ENCODE data around the gene ALPK1.

The ALPK1 gene

DNA sequence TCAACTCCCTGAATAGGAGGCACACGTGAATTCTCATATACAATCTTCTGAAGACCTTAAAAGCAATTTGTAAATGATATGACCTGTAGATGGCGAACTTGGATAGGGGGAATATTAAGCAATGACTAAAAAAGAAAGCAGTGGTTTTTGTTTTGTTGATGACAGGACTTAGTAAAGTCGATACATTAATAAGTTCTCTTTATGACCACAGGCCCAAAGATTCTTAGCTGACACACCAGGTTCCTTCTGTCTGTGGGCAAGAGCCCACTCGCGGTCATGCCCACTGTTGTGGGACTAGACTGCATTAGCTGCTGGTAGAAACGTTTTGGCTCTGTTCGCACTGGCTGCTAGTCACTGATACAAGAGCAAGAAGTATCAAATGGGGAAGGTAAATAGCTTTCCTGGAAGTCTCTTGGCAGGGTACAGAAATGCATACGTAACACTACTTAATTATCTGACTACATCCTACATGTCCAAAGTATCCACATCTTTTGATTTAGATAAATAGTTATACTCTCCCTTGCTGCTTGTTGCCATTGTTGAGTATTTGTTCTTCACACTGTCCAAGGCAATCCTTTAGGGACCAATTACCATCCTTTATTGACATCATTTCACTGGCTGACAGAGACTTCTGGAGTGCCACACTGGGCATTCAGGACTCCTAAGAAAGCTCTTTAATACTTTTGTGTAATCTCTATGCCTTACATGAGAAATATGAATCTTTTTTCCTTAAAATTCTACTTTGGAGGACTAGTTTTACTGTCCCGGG lies 31.0 kb downstream of the ALPK1 start:
- DNase-seq, result peak; percentile 27

DNA sequence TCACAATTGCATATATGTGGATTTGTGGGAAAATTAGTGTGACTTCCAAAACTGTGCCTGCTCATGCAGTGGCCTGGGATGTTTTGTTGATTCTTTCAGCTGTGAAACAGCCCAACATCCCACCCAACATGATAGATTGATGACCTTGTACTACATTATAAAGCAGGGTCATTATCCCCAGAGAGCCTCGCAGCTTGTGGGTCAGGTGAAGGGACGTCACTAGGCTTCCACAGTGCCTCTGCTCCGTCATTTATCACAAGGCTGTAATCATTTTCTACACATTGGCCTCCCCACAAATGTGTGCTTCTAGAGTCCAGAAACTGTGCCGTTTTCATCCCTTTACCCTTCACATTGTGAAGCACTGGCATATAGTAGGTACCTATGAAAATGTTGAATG lies 31.6 kb downstream of the ALPK1 start:
- DNase-seq, result no peak

DNA sequence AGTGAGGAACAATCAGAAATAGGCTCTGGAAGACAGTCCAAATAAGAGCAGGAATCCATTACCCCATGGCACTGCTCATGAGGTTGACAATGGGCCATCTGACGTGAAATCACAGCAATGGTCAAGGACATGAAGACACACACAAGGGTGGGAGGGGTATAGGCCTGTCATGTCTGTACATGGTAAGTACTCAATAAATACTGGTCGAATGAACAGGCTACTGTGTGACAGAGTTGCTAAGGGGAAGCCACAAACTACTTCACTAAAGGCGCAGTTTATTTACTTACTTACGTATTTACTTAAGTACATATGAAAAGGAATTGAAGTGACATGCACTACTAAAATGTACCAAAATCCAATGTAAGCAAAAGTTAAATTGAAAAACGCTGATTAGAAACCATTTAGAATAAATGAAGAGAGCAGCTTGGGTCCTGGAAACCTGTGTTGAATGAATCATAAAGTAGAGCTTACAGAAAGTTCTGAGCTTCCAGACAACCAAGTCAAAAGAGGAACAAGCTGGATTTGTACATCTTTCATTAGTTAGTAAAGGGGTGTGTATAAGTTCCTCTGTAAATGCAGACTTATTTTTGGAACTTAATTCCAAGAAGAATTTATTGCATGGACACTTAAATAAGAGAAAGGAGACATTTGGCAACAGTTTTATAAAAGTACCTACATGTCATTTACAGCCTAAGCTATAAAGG lies 32.7 kb downstream of the ALPK1 start:
- no peak for DNase-seq

DNA sequence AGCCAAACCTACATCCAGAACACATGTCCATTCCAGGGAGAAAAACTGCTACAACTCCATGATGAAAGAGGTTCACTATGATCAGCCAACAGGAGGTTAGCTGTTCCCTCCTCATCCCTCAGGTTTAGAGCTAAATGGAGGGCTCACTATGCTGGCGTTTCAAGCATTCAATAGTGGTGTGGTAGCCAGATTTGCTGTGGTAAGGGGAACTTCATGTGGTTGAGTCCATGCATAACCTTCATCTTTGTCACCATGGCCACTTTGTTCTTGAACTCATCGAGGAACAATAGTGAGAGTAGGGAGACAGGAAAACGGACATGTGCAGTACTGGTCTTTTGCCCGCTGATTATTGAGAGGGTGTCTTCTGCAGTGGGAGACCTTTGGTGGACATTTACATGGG lies 33.8 kb downstream of the ALPK1 start:
- no peak for DNase-seq

DNA sequence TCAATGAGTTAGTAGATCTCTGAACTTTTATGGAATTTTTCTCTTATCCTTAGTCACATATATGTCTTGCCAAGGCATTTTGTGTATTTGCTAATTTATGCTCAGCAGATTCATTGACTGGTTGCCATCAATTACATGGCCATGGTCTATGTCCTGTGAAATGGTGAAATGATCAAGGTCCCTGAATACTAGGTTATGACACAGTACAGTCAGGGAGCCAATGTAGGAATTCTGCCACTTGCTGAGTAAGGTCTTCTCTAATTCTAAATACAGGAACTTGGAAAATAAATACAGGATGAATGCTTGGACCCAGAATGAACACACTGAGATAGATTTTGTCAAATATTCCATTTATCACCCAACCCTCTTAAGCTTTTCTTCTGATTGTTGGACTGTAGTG lies 35.2 kb downstream of the ALPK1 start:
- DNase-seq, result no peak

DNA sequence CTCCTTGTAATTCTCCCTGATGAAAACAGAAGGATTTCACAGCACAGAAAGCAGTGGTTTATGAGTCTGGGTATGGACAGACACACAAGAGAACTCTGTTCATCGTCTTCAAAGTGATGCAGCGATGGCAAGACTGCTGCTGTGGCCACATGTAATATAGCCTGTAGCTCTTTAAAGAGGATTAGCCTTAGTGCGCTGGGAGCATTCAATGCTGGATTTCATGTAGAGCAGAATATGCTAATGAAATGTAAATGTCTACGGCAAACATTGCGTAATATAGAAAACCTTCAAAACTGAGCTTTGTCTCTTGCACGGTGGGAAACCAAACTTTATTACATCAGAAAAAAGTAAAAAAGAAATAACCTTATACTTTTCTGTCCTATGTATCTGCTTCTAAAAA lies 42.9 kb downstream of the ALPK1 start:
- no peak for DNase-seq

DNA sequence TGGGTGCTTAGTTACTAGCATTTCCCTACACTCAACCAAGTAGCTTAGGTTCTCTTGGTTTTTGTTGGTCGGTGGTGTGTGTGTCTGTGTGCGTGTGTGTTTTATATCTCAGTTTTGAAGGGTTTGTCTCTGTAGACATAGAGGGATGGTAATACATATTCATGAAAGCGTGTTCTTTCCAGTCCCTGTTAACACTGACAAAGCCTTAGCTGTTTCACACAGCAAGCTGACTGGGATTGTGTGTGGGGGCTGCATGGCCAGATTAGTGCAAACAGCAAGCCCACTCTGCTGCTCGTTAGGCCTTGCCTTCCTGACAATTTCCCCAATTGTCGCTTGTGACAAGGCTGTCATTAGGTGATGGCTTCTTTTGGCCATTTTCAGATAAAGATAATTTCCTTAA lies 43.9 kb downstream of the ALPK1 start:
- DNase-seq, result no peak

DNA sequence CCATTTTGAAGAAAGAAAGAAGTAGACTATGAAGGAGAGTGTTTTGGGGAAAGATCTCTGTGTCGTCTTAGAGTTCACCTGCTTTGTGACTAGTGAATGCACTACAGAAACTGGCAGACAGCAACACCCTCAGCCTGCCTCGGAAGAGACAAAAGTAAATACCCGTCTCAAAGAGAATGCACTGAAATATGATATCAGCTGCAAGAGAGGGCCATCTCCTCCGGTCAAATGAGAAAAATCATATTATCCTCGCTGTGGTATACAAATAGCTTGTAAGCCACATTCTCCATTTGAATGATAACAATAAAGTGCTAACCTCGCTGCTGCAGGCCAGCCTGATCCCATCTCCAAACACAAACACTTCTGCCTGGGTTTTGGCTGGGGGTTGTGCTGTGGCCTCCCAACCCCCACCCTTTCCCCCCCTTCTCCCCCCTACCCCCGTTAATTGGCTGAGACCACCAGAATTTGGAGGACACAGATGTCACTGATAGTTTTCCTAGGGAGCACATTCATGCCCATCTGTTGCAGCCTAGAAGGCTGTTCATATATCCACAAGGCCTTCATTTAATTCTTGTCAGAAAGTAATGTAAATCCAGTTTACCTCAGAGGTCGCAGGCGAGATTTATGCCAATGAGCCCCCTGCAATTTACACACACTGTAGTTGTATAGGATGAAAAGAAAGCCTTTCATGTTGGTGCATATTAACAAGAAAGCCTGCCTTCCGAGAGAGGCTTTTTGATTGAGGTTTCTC lies 46.3 kb downstream of the ALPK1 start:
- DNase-seq, result no peak

DNA sequence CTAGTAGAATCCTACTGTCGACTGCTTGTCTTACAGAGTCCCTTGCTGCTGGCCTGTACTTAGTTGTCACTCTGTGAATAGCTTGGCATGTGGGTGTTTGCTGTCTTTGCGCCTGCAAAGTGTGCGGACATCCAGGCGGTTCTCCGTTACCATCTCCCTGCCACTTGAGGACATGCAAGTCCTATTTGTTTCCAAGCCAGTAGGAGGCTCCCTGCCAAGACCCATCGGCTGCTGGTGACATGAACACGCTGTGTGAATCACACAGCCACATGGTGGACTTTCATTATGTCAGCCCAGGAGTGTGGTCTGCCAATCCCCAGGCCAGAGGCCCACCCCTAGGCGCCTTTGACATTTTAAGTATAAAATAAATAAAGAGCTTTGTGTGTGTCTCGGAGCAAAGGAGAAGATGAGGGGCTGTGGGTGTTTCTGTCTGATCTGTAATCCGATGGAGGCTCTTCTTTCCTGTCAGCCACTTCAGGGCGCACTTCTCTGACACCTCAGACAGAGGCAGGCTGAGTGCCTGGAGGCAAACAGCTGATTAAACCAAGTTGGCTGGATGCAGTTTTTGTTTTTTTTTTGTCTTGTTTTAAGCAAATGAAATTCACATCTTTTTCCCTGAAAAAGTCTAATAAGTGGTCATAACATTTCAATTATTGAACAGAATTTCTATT lies 51.5 kb downstream of the ALPK1 start:
- peak; percentile 40 for DNase-seq

DNA sequence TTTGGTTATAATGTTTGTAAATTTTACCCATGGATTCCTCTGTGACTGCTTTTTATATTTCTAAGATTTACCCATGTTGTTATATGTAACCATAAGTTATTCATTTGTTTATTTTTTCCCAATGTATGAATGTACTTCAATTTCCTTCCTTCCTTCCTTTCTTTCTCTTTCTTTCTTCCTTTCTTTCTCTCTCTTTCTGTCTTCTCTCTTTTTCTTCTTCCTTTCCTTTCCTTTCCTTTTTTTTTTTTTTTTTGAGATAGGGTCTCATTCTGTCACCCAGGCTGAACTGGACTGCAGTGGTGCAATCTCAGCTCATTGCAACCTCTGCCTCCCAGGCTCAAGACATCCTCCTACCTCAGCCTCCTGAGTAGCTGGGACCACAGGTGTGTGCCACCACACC lies 55.6 kb downstream of the ALPK1 start:
- DNase-seq, result no peak

DNA sequence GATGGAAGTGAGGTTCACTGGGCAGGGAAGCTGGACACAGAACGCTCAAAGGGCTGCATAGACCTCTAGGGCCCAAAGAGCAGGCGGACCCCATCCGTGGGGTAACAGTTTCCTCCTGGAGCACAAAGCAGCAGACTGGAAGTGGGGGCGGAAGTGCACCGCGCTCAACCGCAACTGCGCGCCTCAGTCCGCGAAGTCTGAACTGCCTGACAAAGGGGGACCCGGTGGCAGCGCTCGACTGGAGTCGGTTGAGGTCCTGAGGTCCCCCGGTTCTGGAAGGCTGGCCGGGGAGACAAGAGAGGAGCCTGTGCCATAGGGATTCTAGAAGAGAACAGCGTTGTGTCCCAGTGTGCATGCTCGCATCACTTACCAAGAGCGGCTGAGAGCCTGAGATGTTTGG lies 58.5 kb downstream of the ALPK1 start:
- no peak for DNase-seq

DNA sequence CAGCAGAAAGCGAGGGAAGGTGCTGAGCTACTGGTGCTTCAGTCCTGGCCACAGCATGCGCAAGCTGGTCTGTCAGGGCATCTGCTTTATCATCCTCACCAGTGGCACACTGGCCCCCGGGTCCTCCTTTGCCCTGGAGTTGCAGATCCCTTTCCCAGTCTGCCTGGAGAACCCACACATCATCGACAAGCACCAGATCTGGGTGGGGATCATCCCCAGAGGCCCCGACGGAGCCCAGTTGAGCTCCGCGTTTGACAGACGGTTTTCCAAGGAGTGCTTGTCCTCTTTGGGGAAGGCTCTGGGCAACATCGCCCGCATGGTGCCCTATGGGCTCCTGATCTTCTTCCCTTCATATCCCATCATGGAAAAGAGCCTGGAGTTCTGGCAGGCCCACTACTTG lies 60.3 kb downstream of the ALPK1 start:
- DNase-seq, result no peak

DNA sequence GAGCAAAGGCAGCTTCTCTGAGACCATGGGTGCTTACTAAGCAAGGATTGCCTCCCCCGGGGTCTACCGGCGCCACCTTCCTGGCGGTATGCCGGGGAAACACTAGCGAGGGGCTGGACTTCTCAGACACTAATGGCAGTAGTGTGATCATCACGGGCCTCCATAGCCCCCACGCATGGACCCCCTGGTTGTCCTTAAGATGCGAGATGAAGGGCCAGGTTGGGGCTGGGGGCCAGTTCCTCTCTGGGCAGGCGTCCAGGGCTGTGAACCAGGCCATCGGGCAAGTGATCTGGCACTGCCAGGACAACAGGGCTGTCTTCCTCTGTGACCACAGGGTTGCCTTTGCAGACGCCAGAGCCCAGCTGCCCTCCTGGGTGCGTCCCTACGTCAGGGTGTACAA lies 60.7 kb downstream of the ALPK1 start:
- no peak for DNase-seq

DNA sequence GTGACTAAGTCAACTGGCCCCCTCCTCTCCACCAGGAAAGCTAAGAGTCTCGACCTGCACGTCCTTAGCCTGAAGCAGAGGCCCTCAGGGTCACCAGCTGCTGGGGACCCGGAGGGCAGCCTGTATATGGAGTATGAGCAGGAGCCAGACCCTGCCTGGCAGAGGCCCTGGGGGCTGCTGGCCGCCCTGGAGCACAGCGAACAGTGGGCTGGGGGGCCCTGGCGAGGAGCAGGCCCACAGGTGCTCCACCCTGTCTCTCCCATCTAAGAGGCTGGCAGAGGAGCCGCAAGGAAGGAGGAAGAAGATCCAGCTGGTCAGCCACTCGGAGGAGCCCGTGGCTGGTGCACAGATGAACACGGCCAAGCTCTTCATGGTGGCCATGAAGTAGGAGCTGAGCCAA lies 61.2 kb downstream of the ALPK1 start:
- DNase-seq, result no peak

DNA sequence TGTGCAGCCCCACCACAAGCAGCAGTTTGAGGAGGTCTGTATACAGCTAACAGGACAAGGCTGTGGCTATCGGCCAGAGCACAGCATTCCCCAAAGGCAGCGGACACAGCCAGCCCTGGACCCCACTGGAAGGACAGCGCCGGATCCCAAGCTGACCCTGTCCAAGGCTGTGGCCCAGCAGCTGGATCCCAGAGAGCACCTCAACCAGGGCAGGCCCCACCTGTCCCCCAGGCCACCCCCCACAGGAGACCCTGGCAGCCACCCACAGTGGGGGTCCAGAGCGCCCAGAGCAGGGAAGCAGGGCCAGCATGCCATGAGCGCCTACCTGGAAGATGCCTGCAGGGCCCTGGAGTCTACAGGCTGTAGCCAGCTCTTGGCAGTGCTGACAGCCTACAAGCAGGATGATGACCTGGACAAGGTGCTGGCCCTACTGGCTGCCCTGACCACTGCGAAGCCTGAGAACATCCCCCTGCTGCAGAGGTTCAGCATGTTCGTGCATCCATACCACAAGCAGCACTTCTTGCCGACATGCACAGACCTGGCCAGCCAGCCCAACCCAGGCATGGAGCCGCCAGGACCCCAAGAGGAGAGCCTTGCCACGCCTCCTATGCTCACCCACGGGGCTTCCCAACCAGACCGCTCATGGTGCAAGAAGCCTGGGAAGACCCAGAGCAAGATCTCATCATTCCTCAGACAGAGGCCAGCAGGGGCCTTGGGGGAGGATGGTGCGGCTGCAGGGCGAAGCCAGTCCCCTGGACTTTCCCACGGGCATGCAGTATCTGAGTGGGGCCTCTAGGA lies 62.0 kb downstream of the ALPK1 start:
- DNase-seq, result no peak

DNA sequence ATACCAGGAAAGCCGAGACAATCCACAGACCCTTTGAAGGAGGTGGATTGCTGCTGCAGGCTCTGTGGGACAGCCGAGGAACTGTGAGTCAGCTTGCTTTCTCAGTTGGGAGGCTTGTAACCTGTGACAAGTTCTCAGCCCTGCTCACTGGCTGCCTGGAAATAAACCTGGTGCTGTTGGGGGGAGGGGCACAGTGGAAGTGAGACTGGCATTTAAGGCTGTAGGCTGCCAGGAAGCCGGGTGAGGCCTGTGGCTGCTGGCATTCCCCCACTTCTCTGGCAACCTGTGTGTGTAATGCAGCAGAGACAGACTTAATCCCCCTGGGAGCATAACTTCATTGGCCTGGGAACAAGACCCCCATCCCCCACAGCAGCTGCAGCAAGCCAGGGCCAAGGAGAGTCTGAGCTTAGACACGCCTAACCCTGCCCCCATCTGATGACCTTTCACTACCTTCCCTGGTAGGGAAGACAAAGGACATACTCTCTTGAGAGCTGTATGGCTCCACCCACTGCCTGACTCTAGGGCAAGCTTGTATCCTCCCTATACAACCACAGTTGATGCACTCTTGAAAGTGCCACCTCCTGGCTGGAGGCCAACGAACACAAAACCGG lies 64.1 kb downstream of the ALPK1 start:
- no peak for DNase-seq

DNA sequence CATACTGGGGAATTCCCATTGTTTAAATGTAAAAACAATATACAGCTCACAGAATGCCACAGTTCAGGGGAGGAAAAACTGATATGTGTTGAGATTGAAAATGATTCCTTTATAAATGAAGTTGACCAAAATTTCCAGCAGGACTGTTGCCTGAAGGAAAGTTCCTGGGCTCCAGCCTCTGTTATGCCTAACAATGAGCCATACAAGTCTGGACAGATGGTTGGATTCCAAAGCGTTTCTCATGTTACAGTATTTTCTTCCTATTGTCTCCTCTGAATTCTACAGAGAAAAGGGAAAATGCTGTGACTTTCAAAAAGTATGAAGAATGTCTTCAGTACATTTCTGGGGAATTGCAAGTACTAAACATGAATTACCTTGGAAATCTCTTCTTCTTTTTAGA lies 73.3 kb downstream of the ALPK1 start:
- DNase-seq, result no peak

DNA sequence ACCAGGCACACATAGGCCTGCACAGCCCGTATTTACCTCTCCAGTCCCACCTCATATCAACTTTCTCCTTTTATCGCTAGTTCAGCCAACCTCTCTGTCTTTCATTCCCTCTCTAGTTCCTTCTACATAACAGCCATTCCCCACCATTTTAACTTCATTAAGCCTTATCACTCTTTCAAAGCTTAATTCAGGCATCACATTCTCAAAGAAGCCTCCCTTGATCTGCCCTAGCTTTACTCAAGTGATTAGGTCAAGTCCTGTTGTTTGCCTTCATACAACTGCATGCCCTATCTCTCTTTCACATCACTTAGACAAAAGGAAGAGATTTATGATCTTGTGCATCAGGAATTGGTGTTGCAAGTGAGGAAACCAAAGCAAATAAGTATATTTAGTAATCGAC lies 74.2 kb downstream of the ALPK1 start:
- no peak for DNase-seq

DNA sequence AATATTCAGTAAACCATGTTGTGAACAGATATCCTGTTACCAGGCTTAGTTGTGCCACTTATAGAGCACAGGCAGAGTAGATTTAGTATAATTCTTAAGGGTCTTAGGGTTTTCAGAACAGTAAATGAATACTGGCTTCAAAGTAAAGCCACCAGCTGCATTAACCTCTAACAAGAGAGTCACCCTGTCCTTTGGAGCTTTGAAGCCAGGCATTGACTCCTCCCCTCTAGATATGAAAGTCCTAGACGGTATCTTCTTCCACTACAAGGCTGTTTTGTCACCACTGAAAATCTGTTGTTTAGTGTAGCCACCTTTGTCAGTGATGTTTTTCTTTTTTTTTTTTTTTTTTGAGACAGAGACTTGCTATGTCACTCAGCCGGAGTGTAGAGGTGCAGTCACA lies 77.7 kb downstream of the ALPK1 start:
- DNase-seq, result no peak

DNA sequence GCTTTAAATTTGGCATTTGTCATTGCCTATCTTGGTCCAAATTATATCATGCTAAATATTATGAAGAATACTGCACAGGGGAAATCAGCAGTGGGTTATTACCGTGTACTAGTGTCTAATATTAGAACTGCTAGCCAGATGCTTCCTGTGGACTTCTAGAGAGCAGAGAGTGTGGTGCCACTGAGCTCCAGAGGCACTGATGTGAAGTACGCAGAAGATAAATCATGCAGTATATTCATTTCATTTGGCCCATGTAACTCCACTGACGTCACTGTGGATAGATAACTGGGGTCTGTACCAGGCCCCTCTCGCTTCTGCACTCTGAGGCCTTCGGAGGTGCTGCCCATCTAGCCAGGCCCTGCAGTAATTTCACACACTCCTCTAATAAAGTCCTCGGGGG lies 80.0 kb downstream of the ALPK1 start:
- DNase-seq, result no peak

DNA sequence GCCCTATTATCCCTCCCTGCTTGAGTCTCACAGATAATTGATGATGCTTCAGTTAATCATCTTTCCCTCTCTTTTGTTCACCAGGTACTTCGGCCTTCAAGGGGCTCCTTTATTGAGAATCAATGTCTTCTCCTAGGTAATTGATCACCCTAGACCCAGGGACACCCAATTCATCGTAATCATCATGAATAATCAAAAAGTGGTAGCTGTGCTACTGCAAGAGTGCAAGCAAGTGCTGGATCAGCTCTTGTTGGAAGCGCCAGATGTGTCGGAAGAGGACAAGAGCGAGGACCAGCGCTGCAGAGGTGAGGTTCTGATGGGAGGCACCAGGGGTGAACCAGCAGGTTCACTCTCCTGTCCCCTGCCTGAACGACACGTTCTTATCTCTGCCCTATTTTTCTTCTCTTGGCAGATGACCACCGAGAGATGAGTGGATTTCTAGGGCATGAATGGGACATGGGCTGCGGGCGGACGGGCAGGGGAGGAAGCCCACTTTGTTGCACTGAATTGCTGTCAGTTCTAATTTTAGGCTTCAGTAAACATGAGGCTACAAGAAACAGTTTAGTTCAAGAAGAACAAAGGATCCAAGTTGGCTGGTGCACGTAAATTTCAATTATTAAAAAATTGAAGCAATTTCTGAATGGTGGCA lies 80.5 kb downstream of the ALPK1 start:
- no peak for DNase-seq
